HG02610 (cell line): ENCODE results near the gene PPP1R18.

Experiments
- ATAC-seq: cut with Tn5 transposase; IDR thresholded peaks from one replicate; pipeline ENCODE4 v1.9.1; 2021; ENCODE audit warnings: mild to moderate bottlenecking, moderate library complexity; ENCODE audit not compliant: unreplicated experiment

PPP1R18 gene

GRCh38 chr6:30689985-30690384, 3.5 kb upstream of the PPP1R18 start:
- ATAC-seq: no peak

DNA sequence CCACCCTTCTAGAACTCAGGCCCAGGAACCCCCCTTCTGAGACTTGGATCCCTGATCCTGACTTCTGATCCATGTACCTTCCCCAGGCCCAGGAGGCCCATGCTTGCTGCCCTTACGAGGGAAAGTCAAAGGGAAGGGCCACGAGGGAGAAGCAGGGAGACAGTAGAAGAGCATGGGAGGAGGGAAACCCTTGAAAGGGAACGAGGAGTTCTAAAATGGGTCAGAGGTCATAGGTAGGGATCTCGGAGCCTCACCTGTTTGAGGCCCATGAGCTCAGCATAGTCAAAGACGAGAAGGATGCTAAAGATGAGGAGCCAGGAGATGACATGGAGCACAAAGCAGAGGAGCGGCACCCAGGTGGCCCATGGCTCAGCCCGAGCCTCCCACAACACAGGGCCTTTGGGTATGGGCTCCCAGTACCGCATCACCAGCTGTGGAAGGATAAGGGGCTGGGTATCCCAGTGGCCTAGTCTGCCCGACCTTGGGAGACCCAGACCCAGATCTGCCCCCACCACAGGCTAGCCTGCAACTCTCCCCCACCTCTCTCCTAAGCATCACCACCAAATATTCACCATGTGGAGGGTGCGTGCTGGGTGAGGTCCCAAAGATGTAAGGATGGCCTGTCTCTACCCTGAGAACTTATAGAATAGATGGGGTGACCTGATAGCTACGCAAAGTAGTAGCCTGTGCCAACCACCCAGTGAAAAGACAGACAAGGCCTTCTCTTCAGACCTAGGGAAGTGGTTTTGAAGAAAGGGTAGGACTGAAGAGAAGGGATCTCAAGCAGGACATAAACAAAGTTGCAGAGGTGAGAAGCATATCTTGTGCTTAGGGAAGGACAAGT, 2.8 kb upstream of the PPP1R18 start:
- no peak for ATAC-seq

- no peak for ATAC-seq
These were observed 2.1 kb upstream of the PPP1R18 start for GRCh38 chr6:30688569-30688968.

DNA sequence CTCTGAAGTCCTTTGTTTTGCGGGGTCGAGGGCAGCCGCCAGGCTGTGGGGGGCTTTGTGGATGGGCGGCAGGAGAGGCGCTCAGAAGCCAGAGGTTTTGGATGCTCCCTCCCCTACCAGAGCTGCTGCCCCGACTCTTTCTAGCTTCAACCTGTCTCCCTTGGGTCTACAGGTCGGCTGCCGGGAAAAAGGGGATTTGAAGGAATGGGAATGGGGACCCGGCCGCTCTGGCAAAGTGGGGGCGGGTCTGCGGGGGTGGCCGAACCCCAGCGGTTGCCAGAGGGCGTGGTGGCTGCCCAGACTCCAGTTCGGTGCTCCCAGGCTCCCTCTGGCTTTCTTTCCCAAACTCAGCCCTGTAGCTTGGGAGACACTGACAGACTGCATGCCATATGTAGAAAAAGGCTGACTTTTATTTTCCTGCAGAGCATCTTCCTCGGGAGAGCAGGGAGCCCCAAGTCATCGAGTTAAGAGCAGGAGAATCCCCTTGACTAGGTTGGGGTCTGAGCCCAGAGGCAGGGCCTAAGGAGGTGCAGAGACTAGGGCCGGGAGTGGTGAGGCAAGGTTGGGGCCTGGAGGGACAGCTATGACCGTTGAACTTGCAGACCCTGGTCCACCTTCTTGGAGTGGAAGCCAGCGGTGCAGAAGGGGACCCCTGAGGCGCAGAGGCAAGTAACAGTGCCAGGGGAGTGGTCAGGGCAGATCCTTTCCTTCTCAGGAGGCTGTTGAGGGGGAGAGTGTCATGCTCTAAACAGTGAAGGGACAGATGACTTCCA, 1.4 kb upstream of the PPP1R18 start:
- ATAC-seq: no peak

DNA sequence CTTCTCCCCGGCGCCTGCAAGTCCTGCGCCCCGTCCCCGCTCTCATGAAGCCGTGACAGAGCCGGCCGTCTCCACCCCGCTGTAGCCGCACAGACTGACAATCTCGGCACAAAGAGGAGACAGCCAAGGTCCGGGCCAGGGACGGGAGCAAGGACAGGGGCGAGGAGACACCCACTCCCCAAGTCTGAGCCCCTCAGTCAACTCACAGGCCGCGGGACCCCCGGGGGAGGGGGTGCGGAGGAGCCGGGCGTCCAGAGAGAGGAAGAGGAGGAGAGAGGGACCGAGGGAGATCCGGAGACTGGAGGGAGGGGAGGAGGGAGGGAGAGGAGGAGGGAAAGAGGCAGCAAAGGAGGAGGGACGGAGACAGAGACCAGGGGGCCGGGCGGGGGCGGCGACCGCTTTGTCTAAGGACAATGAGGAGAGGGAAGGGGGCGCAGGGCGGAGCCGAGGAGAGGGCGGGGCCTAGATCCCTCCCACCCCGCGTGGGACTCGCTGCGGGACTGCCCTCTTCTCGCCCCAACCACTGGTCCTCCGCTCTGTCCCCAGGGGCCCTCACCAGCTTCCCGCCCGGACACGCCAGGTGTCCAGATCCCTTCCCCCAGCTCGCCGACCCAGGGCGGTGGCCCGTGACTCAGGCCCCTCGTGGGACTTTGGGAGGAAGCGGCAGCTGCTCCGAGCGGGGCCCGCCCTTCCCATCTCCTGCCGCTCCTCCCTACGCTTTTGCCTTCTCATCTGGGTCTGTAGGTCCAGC, 638 bp upstream of the PPP1R18 start:
- ATAC-seq: peak; percentile 54

- ATAC-seq: no peak
These were observed 1.1 kb downstream of the PPP1R18 start for GRCh38 chr6:30685157-30686008.

DNA sequence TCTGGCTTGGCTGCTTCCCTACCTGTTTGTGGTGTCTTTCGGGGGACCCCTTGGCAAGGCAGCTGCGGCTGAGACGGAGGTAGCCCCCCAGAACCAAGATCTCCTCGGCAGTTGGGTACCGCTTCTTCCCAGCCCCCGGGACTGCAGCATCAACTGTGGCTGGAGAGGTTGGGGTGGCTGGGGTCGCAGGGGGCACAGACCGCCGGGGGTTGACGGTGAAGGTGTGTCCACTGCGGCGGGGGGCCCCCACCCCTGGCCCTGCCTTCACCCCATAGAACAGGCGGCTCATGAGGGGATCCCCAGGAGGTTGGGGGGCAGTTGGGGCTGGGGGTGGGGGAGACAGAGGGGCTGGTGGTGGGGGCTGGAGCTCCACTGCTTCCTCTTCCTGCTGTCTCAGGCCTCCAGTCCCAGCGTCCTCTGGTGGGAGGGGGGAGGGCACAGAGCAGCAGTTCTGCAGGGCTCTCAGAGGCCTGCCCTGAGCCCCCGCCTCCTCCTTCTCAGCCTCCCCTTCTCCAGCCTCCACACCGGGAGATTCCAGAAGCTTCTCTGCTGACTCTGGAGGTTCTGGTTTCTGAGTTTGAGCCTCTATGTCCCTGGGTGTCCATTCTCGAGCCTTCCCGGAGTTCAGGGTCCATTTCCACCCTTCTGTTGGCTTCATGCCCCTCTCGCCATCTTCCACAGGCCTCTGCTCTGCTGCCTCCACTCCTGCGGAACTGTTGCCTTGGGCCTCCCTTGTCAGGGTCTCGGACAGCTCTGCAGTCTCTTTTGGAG, 1.9 kb downstream of the PPP1R18 start:
- no peak for ATAC-seq

GRCh38 chr6:30683980-30684338, 2.5 kb downstream of the PPP1R18 start:
- ATAC-seq: no peak

DNA sequence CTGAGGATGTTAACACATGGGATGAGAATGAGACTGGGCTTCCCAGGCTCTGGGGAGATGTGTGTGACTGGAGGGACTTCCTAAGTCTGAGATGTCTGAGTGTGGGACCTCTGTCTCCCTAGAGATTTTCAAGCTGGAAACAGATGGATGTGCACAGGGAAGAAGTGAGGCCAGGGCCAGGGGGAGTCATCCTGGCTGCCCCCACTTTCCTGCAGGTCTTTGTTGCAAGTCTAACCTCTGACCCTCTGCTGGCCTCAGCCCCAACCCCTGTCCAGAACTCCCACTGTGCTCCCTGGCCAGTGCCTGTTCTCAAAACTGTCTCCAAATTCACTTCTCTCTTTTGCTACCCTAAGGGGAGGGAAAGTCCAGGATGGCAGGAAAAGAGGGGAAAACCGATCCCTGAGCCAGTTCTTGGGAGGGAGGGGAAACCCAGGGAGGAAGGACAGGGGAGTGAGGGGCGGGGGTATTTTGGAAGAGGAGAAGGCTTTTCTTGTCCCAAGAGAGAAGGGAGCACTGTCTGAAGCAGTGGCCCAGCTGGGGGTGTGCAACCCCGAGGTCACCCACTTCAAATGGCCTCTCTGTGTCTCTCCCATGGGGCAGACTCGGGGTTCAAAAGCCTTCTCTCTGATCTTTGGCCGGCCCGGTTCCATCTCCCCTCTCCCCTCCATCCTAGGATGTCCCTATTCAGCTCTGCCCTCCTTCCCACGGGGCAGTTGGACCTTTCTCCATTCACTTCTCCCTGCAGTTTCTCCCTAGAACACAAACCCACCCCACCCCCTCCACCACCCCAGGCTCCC, 3.1 kb downstream of the PPP1R18 start:
- no peak for ATAC-seq

DNA sequence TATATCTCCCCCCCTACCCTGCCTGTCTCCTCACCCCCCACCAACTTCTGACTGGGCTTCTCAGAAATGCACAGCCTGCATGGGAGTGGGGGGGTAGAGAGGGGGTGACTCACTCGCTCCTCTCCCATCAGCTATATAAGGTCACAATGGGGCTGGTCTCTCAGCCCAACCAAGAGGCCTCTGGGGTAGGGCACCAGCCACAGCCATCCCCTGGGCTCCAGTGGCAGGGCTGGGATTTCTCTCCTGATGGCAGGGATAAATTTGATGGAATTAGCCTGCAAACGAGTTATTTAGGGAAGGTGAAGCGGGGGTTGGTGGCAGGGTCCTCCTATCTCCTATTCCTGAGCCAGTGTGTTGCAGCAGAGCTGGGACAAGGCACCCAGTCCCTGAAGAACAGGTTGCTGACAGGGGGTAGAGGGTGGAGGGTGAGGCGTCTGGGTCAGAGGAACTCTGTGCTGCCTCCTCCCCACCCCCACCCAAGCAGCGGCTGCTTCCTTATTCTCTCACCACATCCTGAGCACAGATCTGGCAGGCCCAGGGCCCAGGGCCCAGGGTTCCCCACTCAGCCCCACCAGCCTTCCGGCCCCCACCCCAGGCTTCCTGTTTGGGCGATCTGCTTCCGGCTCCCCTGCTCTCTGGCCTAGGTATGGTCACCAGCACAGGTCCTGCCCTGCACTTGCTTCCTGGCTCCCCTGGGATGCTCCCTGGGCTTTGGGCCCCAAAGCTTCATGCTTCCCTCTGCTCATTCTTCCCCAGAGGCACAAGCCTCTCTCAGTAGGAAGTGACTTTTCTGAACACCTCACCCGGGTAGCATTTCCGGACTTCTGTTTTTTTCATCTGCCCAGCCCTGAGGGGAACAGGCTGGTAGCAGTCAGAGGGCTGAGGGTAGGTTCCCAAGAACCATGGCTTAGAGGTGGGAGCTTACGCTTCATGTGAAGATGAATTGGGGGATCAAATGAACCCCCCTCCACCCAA, 4.0 kb downstream of the PPP1R18 start:
- ATAC-seq: peak; percentile 32

DNA sequence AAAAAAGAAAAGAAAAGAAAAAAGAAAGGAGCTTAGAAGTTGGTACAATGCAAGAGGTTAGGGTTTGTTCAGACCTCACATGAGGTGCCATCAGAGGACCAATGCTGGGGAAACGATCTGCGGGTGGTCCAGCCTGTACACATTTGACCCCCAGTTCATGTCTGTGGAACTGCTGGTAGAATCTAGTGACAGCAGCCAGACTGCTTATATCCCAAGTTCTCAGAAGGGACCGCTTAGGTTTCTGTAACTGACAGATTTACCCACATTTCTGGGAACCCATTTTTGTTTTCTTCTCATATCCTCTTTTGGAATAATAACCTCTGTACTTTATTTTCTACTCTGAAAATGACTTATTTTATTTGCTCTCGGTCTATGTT, 4.7 kb downstream of the PPP1R18 start:
- no peak for ATAC-seq

DNA sequence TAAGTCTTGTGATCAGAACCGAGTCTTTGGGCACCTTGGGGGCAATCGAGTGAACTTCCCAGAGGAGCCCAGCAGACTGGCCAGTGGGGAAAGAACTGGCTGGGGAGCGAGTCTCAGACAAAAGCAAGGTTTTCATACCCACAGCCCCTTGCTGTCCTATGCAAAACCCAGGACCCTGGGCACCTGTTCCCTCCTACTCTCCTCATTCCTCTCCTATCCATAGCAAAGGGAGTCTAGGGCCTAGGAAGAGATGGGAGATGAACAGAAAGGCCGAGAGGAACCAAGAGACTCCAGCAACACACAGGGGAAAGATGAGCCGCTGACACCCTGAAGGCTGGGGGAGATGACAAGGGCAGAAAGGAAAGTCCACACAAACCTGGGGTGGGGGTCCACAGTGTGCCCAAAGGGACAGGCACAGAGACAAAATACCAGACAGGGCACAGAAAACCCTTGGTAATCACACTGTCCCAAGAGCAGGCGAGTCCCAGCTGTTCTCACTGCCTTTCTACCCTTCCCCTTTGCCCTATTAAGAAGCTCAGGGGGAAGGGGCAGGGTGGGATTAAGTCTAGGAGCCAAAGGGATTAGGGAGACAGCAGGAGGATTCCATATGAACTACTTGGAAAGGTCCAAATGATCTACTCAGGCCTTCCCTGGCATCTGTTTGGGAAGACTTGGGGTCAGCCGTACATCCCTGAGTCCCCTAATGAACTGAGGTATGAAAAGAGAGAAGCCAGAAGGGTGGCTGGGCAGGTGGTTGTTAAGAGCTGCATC, 6.5 kb downstream of the PPP1R18 start:
- ATAC-seq: no peak

- ATAC-seq: peak; percentile 41
These were observed 7.3 kb downstream of the PPP1R18 start for GRCh38 chr6:30678964-30679726.

- no peak for ATAC-seq
These were observed 9.7 kb downstream of the PPP1R18 start for GRCh38 chr6:30676660-30677285.

DNA sequence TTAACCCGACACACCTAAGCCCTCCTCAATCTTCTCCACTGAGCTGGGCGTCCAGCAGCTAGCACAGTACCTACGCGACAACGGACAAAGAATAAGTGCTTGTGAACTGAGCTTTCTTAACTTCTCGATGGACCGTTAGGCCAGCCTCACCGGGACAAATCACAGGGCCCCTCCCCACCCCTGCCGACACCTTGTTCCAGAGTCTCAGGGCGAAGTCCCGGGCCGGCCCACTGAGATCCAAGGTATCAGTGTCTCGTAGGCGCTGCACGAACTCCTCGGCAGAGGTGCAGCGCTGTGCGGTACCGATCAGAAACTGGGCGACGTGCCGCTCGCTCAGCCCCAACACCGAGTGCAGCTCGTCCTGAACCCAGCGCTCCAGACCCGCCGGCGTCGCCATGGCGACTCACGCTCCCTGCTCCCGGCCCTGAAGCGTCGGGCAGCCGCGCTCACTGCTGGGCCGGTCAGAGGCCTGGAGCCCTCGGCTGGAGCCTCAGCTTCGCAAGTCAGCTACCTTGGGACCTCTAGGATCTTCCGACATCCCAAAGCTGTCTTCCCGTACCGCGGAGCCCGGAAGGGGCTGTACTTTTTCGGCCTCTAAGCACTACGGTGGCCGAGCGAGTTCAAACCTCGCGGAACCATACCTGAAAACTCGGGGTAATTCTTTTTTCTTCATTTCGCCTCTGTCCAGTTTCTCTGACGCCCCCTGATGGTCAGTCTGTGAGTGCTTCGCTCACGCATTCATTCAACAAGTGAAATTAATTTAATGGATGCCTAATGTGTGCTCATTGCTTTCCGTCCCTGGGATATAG, 13.8 kb downstream of the PPP1R18 start, which contains the start of gene DHX16:
Gene DHX16 (minus strand): TSS at position 562 of the 809 bp plus-strand sequence. CDS start 165 bp downstream, at position 397.
- ATAC-seq: peak; percentile 66
